ENCODE measurements around the gene ITPR2.

Gene ITPR2

GRCh38 chr12:26372866-26373265 lies 460.1 kb downstream of the ITPR2 start:
- H3K36me3 ChIP-seq, result no peaks in the 10 kb centered on the region
- no peak overlapping the region for H3K9ac ChIP-seq
- no peak overlapping the region for H3K4me3 ChIP-seq
- H3K9me3 ChIP-seq, result no peaks in the 10 kb centered on the region
- H3K27ac ChIP-seq, result no peak overlapping the region
- H4K20me1 ChIP-seq, result no peaks in the 10 kb centered on the region
- no peak for TF ChIP-seq Cebpa-rat (IDR thresholded peaks at IDR 0.05)
- H3K4me2 ChIP-seq, result no peak overlapping the region
- H3K4me1 ChIP-seq, result no peaks in the 10 kb centered on the region
- no peaks in the 10 kb centered on the region for H3K27me3 ChIP-seq

GRCh38 chr12:26370098-26370497 lies 462.9 kb downstream of the ITPR2 start:
- H3K4me2 ChIP-seq, result no peak overlapping the region
- no peak overlapping the region for H3K27ac ChIP-seq
- no peak overlapping the region for H3K9ac ChIP-seq

GRCh38 chr12:26369588-26369987 lies 463.4 kb downstream of the ITPR2 start:
- no peak for TF ChIP-seq Cebpa-rat (IDR thresholded peaks at IDR 0.05)
- Histone ChIP-seq H3K27me3 (no peaks in the 10 kb centered on the region), H3K36me3 (no peaks in the 10 kb centered on the region), H3K9me3 (no peaks in the 10 kb centered on the region), H3K27ac (no peak overlapping the region), H3K4me1 (no peaks in the 10 kb centered on the region), H3K4me2 (no peak overlapping the region), H3K9ac (no peak overlapping the region), H3K4me3 (no peak overlapping the region), H4K20me1 (no peaks in the 10 kb centered on the region)

More at GRCh38 chr12:26370098-26370497, 462.9 kb downstream of the ITPR2 start:
- Histone ChIP-seq H3K36me3 (no peaks in the 10 kb centered on the region), H3K4me3 (no peak overlapping the region), H4K20me1 (no peaks in the 10 kb centered on the region), H3K27me3 (no peaks in the 10 kb centered on the region), H3K4me1 (no peaks in the 10 kb centered on the region), H3K9me3 (no peaks in the 10 kb centered on the region)
- TF ChIP-seq Cebpa-rat (IDR thresholded peaks at IDR 0.05), result no peak

GRCh38 chr12:26367991-26368730 lies 464.8 kb downstream of the ITPR2 start:
- Histone ChIP-seq H3K9me3 (no peaks in the 10 kb centered on the region), H4K20me1 (no peaks in the 10 kb centered on the region), H3K4me1 (no peaks in the 10 kb centered on the region), H3K27ac (no peak overlapping the region), H3K4me3 (no peak overlapping the region), H3K9ac (no peak overlapping the region), H3K27me3 (no peaks in the 10 kb centered on the region), H3K4me2 (no peak overlapping the region), H3K36me3 (no peaks in the 10 kb centered on the region)
- no peak for TF ChIP-seq Cebpa-rat (IDR thresholded peaks at IDR 0.05)

- Histone ChIP-seq H3K4me3 (no peak overlapping the region), H3K4me2 (no peak overlapping the region), H3K9me3 (no peaks in the 10 kb centered on the region), H3K27me3 (no peaks in the 10 kb centered on the region), H4K20me1 (no peaks in the 10 kb centered on the region), H3K27ac (no peak overlapping the region), H3K4me1 (no peaks in the 10 kb centered on the region), H3K9ac (no peak overlapping the region), H3K36me3 (no peaks in the 10 kb centered on the region)
- TF ChIP-seq Cebpa-rat (IDR thresholded peaks at IDR 0.05), result no peak
Measured at GRCh38 chr12:26361964-26362363, 471.0 kb downstream of the ITPR2 start.

- no peaks in the 10 kb centered on the region for H3K9me3 ChIP-seq
- no peaks in the 10 kb centered on the region for H3K36me3 ChIP-seq
- H3K4me2 ChIP-seq, result no peak overlapping the region
- H3K9ac ChIP-seq, result no peak overlapping the region
- no peaks in the 10 kb centered on the region for H3K27me3 ChIP-seq
- no peaks in the 10 kb centered on the region for H3K4me1 ChIP-seq
- no peak for TF ChIP-seq Cebpa-rat (IDR thresholded peaks at IDR 0.05)
- H3K27ac ChIP-seq, result no peak overlapping the region
- no peak overlapping the region for H3K4me3 ChIP-seq
- no peaks in the 10 kb centered on the region for H4K20me1 ChIP-seq
Measured at GRCh38 chr12:26360062-26360461, 472.9 kb downstream of the ITPR2 start.

- Histone ChIP-seq H4K20me1 (no peaks in the 10 kb centered on the region), H3K9me3 (no peaks in the 10 kb centered on the region), H3K4me3 (no peak overlapping the region), H3K4me1 (no peaks in the 10 kb centered on the region), H3K4me2 (no peak overlapping the region), H3K27ac (no peak overlapping the region), H3K27me3 (no peaks in the 10 kb centered on the region), H3K9ac (no peak overlapping the region), H3K36me3 (no peaks in the 10 kb centered on the region)
- no peak for TF ChIP-seq Cebpa-rat (IDR thresholded peaks at IDR 0.05)
Measured at GRCh38 chr12:26359576-26359975, 473.4 kb downstream of the ITPR2 start.

GRCh38 chr12:26358651-26359050 lies 474.3 kb downstream of the ITPR2 start:
- H3K27ac ChIP-seq, result no peak overlapping the region
- no peaks in the 10 kb centered on the region for H3K9me3 ChIP-seq
- TF ChIP-seq Cebpa-rat (IDR thresholded peaks at IDR 0.05), result no peak
- no peaks in the 10 kb centered on the region for H3K4me1 ChIP-seq
- H3K27me3 ChIP-seq, result no peaks in the 10 kb centered on the region
- no peaks in the 10 kb centered on the region for H3K36me3 ChIP-seq
- no peak overlapping the region for H3K9ac ChIP-seq
- H4K20me1 ChIP-seq, result no peaks in the 10 kb centered on the region
- no peak overlapping the region for H3K4me3 ChIP-seq
- no peak overlapping the region for H3K4me2 ChIP-seq

GRCh38 chr12:26347300-26347699 lies 485.7 kb downstream of the ITPR2 start:
- no peak for TF ChIP-seq Cebpa-rat (IDR thresholded peaks at IDR 0.05)

GRCh38 chr12:26346736-26347135 lies 486.3 kb downstream of the ITPR2 start:
- Histone ChIP-seq H4K20me1 (no peaks in the 10 kb centered on the region), H3K9ac (no peak overlapping the region), H3K27me3 (no peaks in the 10 kb centered on the region), H3K4me1 (no peaks in the 10 kb centered on the region), H3K4me2 (no peak overlapping the region), H3K9me3 (no peaks in the 10 kb centered on the region), H3K36me3 (no peaks in the 10 kb centered on the region), H3K27ac (no peak overlapping the region), H3K4me3 (no peak overlapping the region)
- TF ChIP-seq Cebpa-rat (IDR thresholded peaks at IDR 0.05), result no peak

More at GRCh38 chr12:26347300-26347699, 485.7 kb downstream of the ITPR2 start:
- Histone ChIP-seq H4K20me1 (no peaks in the 10 kb centered on the region), H3K36me3 (no peaks in the 10 kb centered on the region), H3K4me1 (no peaks in the 10 kb centered on the region), H3K9me3 (no peaks in the 10 kb centered on the region), H3K27me3 (no peaks in the 10 kb centered on the region), H3K27ac (no peak overlapping the region), H3K4me3 (no peak overlapping the region), H3K4me2 (no peak overlapping the region), H3K9ac (no peak overlapping the region)

Data from BLaER1 (cell line).